CD4-positive, alpha-beta T cell treated with Interleukin-17A for 4 hours (primary cell): ENCODE measurements around the gene DNAJC21.

Experiments used
- DNase-seq: peaks from one replicate; pipeline ENCODE4 v3.0.0-alpha.2; 2020; ENCODE audit warnings: mixed read lengths

The DNAJC21 gene

GRCh38 chr5:34986965-34987364 lies 57.6 kb downstream of the DNAJC21 start:
- DNase-seq: no peak

GRCh38 chr5:34991486-34992238 lies 62.3 kb downstream of the DNAJC21 start:
- DNase-seq: no peak

- no peak for DNase-seq
Measured at GRCh38 chr5:34993951-34994350, 64.6 kb downstream of the DNAJC21 start.

GRCh38 chr5:34996261-34996660 lies 66.9 kb downstream of the DNAJC21 start:
- DNase-seq: no peak

- no peak for DNase-seq
Measured at GRCh38 chr5:34998058-34998789, 68.9 kb downstream of the DNAJC21 start.

GRCh38 chr5:35001842-35002241 lies 72.5 kb downstream of the DNAJC21 start:
- no peak for DNase-seq

GRCh38 chr5:35002459-35002858 lies 73.1 kb downstream of the DNAJC21 start:
- no peak for DNase-seq

GRCh38 chr5:35003018-35003957 lies 73.9 kb downstream of the DNAJC21 start:
- peak; percentile 63 for DNase-seq

- no peak for DNase-seq
Measured at GRCh38 chr5:35004200-35004599, 74.8 kb downstream of the DNAJC21 start.

GRCh38 chr5:35004771-35005170 lies 75.4 kb downstream of the DNAJC21 start:
- no peak for DNase-seq
